ENCODE measurements around the gene LHPP. TPM values are rescaled to one million over a fixed set of nuclear protein-coding genes. Genes with fewer than 3 reads are reported as not detected.

Gene LHPP
- total RNA-seq, 1 donor from 2014 or later: 18.8 TPM

GRCh38 chr10:124588736-124589490 is 127.3 kb downstream of the LHPP start:
- H3K36me3 Mint-ChIP-seq (ENCODE audit: unreplicated experiment): peaks cover 2% of the 10 kb centered on the region
- no peak for DNase-seq (ENCODE audit: extremely low spot score, unreplicated experiment)
- H3K9me3 Mint-ChIP-seq (ENCODE audit: unreplicated experiment): peaks cover 4% of the 10 kb centered on the region
- H3K4me3 Mint-ChIP-seq (ENCODE audit: unreplicated experiment): no peak overlapping the region
- H3K27ac Mint-ChIP-seq (ENCODE audit: unreplicated experiment): no peak overlapping the region
- H3K27me3 Mint-ChIP-seq (ENCODE audit: unreplicated experiment): peaks cover 2% of the 10 kb centered on the region
- TF ChIP-seq CTCF (IDR thresholded peaks at IDR 0.05): no peak
- no peaks in the 10 kb centered on the region for H3K4me1 Mint-ChIP-seq (ENCODE audit: unreplicated experiment)

- H3K27me3 Mint-ChIP-seq (ENCODE audit: unreplicated experiment): peaks cover 2% of the 10 kb centered on the region
Observed at GRCh38 chr10:124589491-124590041, 127.9 kb downstream of the LHPP start.

DNA sequence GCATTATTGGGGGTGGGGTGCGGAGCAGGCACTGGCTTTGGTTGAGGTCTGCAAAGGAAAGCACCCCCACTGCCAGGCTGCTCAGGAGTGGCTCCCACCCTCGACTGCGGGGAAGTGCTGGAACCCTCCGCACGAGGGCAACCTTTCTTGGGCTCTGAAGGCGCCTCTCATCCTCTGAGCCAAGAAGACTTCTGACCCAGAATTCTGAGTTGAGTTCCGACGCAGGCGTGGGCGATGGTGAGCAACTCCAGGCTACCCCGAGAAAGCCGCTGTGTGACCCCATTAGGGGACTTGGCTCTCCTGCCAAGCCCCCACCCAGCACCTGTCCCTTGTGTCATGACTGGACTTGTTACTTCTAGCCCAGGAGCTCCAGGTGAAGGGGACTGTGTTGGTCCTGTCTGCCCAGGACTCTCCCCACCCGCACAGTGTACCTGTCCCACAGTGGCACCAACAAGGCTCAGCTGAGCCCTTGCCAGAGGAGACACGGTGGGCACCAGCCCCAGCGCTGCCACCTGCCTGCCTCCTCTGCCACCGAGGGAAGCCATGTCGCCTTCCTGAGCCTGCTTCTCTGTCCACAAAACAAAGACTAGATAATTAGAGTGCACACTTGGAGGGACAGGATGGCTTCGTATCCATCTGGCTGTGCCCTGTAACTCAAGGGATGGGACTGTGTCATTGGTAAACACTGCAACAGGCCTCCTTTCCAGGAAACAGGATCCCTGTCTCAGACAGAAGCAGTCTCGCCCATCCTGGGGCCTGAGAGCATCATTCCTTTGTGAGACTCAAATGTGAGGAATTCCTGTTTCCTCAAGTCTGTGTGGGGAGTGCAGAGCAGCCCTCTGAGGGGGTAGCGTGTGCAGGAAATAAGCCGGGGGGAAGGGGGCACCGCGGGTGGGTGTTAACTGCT is 128.8 kb downstream of the LHPP start:
- Mint-ChIP-seq H3K36me3 (ENCODE audit: unreplicated experiment) (peaks cover 2% of the 10 kb centered on the region), H3K27me3 (ENCODE audit: unreplicated experiment) (peaks cover 2% of the 10 kb centered on the region), H3K9me3 (ENCODE audit: unreplicated experiment) (peaks cover 4% of the 10 kb centered on the region), H3K4me3 (ENCODE audit: unreplicated experiment) (no peak overlapping the region), H3K4me1 (ENCODE audit: unreplicated experiment) (no peaks in the 10 kb centered on the region), H3K27ac (ENCODE audit: unreplicated experiment) (no peak overlapping the region)
- TF ChIP-seq CTCF (IDR thresholded peaks at IDR 0.05): no peak
- no peak for DNase-seq (ENCODE audit: extremely low spot score, unreplicated experiment)

More at GRCh38 chr10:124589491-124590041, 127.9 kb downstream of the LHPP start:
- Mint-ChIP-seq H3K4me1 (ENCODE audit: unreplicated experiment) (no peaks in the 10 kb centered on the region), H3K27ac (ENCODE audit: unreplicated experiment) (no peak overlapping the region), H3K9me3 (ENCODE audit: unreplicated experiment) (peaks cover 4% of the 10 kb centered on the region), H3K4me3 (ENCODE audit: unreplicated experiment) (no peak overlapping the region), H3K36me3 (ENCODE audit: unreplicated experiment) (peaks cover 2% of the 10 kb centered on the region)
- TF ChIP-seq CTCF (IDR thresholded peaks at IDR 0.05): no peak
- no peak for DNase-seq (ENCODE audit: extremely low spot score, unreplicated experiment)

GRCh38 chr10:124591123-124591495 is 129.5 kb downstream of the LHPP start:
- no peak for TF ChIP-seq CTCF (IDR thresholded peaks at IDR 0.05)
- no peak overlapping the region for H3K27ac Mint-ChIP-seq (ENCODE audit: unreplicated experiment)
- H3K9me3 Mint-ChIP-seq (ENCODE audit: unreplicated experiment): peaks cover 4% of the 10 kb centered on the region
- no peaks in the 10 kb centered on the region for H3K4me1 Mint-ChIP-seq (ENCODE audit: unreplicated experiment)
- H3K36me3 Mint-ChIP-seq (ENCODE audit: unreplicated experiment): peaks cover 2% of the 10 kb centered on the region
- peaks cover 2% of the 10 kb centered on the region for H3K27me3 Mint-ChIP-seq (ENCODE audit: unreplicated experiment)
- H3K4me3 Mint-ChIP-seq (ENCODE audit: unreplicated experiment): no peak overlapping the region
- DNase-seq (ENCODE audit: extremely low spot score, unreplicated experiment): no peak

- no peak overlapping the region for H3K4me3 Mint-ChIP-seq (ENCODE audit: unreplicated experiment)
- peaks cover 2% of the 10 kb centered on the region for H3K27me3 Mint-ChIP-seq (ENCODE audit: unreplicated experiment)
- TF ChIP-seq CTCF (IDR thresholded peaks at IDR 0.05): no peak
- H3K27ac Mint-ChIP-seq (ENCODE audit: unreplicated experiment): no peak overlapping the region
- H3K4me1 Mint-ChIP-seq (ENCODE audit: unreplicated experiment): no peaks in the 10 kb centered on the region
- H3K9me3 Mint-ChIP-seq (ENCODE audit: unreplicated experiment): peaks cover 4% of the 10 kb centered on the region
- peaks cover 2% of the 10 kb centered on the region for H3K36me3 Mint-ChIP-seq (ENCODE audit: unreplicated experiment)
- DNase-seq (ENCODE audit: extremely low spot score, unreplicated experiment): no peak
Observed at GRCh38 chr10:124592101-124592500, 130.5 kb downstream of the LHPP start.

Data from osteocyte (in vitro differentiated cells).